CD4-positive, CD25-positive, alpha-beta regulatory T cell (primary cell): ENCODE measurements around the gene MON2. TPM values are rescaled to one million over a fixed set of nuclear protein-coding genes. Genes with fewer than 3 reads are reported as not detected.
A peak's percentile ranks its signal among the peaks of the same experiment; 100 is the strongest.
"Not testable (repeated sequence)": the region's sequence is repeated elsewhere in the genome, so short reads cannot be mapped to it uniquely, and the experiment has no call there.

ENCODE experiments used
- ATAC-seq, 2 donors: fragments of 150-1000 bp; cut with Tn5 transposase; one replicate each; pipeline ENCODE4 v1.10.0; 2021; ENCODE audit warnings: low read depth in 2 of 2, moderate number of reproducible peaks in 2 of 2, moderate library complexity in 1 of 2
- DNase-seq, 3 donors: peaks; one replicate each; pipeline versions ENCODE4 v3.0.0 to v3.0.0-alpha.2; 2012 to 2022; ENCODE audit warnings: mixed read lengths in 1 of 3
- H3K27ac ChIP-seq: one replicate; pipeline ENCODE4 v1.7.0; 2013; ENCODE audit warnings: mild to moderate bottlenecking, low read length; ENCODE audit not compliant: insufficient read depth, poor library complexity, severe bottlenecking
- H3K27me3 ChIP-seq: one replicate; pipeline ENCODE4 v1.7.0; 2013; ENCODE audit warnings: low read length; ENCODE audit not compliant: control insufficient read depth, insufficient read depth
- H3K36me3 ChIP-seq: one replicate; pipeline ENCODE4 v1.7.0; 2013; ENCODE audit warnings: mild to moderate bottlenecking, low read length, moderate library complexity; ENCODE audit not compliant: control insufficient read depth, insufficient read depth
- H3K4me1 ChIP-seq: 2 replicates; pipeline ENCODE4 v1.7.0; 2013; ENCODE audit warnings: mild to moderate bottlenecking, low read length; ENCODE audit not compliant: insufficient read depth, control insufficient read depth, poor library complexity, severe bottlenecking
- H3K4me3 ChIP-seq: one replicate; pipeline ENCODE4 v1.7.0; 2013; ENCODE audit warnings: low read depth, mild to moderate bottlenecking, low read length, moderate library complexity
- H3K9me3 ChIP-seq, 2 experiments: 1 replicate in 1 of 2; 2 replicates in 1 of 2; pipeline ENCODE4 v1.7.0; 2013; ENCODE audit warnings: low read length in 2 of 2, mild to moderate bottlenecking in 1 of 2, moderate library complexity in 1 of 2; ENCODE audit not compliant: control insufficient read depth in 2 of 2
- H3K27ac Mint-ChIP-seq, 3 donors: one replicate each; pipeline ENCODE4 v1.8.0; 2020 to 2022; ENCODE audit warnings: mild to moderate bottlenecking in 3 of 3, mixed read lengths in 3 of 3, moderate library complexity in 2 of 3
- H3K27me3 Mint-ChIP-seq: one replicate; pipeline ENCODE4 v1.8.0; 2022; ENCODE audit warnings: mild to moderate bottlenecking, mixed read lengths
- H3K36me3 Mint-ChIP-seq: one replicate; pipeline ENCODE4 v1.8.0; 2020; ENCODE audit warnings: mixed read lengths
- H3K4me1 Mint-ChIP-seq, 4 donors: one replicate each; pipeline ENCODE4 v1.8.0; 2020 to 2022; ENCODE audit warnings: mixed read lengths in 4 of 4, mild to moderate bottlenecking in 1 of 4
- H3K4me3 Mint-ChIP-seq, 4 donors: one replicate each; pipeline ENCODE4 v1.8.0; 2020 to 2022; ENCODE audit warnings: mild to moderate bottlenecking in 4 of 4, mixed read lengths in 4 of 4, moderate library complexity in 3 of 4
- H3K9me3 Mint-ChIP-seq, 7 donors: one replicate each; pipeline ENCODE4 v1.8.0; 2020 to 2022; ENCODE audit warnings: mixed read lengths in 7 of 7, mild to moderate bottlenecking in 3 of 7, moderate library complexity in 2 of 7
- polyA plus RNA-seq, 4 donors: library from polyadenylated mRNA; unstranded; fragments of 300-500 nt; fragmentation: Illumina TruSeq; gene quantifications; one replicate each; pipeline ENCODE4 v1.2.3, GENCODE V29; 2021
- total RNA-seq: library from RNA; stranded (reverse); gene quantifications from one replicate; pipeline ENCODE4 v1.2.3, GENCODE V29; 2022

Gene MON2
- total and polyA plus RNA-seq, 5 donors from 2014 or later = 14.4 to 70.1 (median 16.2) TPM

DNA sequence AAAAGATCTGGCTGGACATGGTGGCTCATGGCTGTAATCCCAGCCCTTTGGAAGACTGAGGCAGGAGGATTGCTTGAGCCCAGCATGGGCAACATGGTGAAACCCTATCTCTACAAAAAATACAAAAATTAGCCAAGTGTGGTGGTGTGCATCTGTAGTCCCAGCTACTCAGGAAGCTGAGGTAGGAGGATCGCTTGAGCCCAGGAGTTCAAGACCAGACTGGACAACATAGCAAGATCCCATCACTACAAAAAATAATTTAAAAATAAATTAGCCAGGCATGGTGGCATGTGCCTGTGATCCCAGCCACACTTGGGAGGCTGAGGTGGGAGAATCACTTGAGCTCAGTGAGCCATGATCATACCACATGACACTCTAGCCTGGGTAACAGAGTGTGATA is 92.7 kb downstream of the MON2 start:
- not testable (repeated sequence) for H3K4me3 Mint-ChIP-seq, ATAC-seq, H3K4me3 ChIP-seq, H3K27ac ChIP-seq, H3K4me1 Mint-ChIP-seq, H3K9me3 Mint-ChIP-seq, H3K9me3 ChIP-seq, H3K27me3 ChIP-seq, DNase-seq, H3K27me3 Mint-ChIP-seq, H3K4me1 ChIP-seq
- H3K36me3 Mint-ChIP-seq = peaks cover 28% of the 10 kb centered on the region
- peaks cover 42% of the 10 kb centered on the region for H3K36me3 ChIP-seq
- H3K27ac Mint-ChIP-seq = peak overlapping the region in 1 of 3 donors; percentile 32

DNA sequence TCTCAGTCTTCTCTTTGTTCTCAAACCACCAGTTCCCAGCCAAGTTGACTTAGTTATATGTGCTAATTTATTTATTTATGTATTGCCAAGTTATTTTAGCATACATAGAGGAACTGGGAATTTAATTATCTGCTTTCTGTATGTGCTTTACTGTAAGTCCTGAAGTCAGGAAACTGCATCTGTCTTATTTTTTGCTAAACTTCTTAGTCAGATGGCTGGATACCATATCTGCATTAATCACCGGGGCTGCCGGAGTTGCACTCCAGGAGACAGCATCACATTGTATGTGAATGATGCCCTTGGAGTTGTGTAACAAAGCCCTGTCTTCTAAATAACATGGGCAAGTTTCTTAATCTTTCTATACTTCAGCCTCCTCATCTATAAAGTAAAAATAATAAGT is 96.2 kb downstream of the MON2 start:
- Mint-ChIP-seq H3K4me3 (no peak overlapping the region), H3K27me3 (no peaks in the 10 kb centered on the region), H3K36me3 (peaks cover 33% of the 10 kb centered on the region), H3K27ac (no peak overlapping the region), H3K4me1 (peaks cover 0 to 8% (median 1%) of the 10 kb centered on the region in 4 donors), H3K9me3 (no peaks in the 10 kb centered on the region)
- Histone ChIP-seq H3K27me3 (no peaks in the 10 kb centered on the region), H3K4me1 (no peaks in the 10 kb centered on the region), H3K9me3 (no peaks in the 10 kb centered on the region), H3K27ac (no peak overlapping the region), H3K36me3 (peaks cover 40% of the 10 kb centered on the region), H3K4me3 (no peak overlapping the region)
- ATAC-seq = no peak
- no peak for DNase-seq

DNA sequence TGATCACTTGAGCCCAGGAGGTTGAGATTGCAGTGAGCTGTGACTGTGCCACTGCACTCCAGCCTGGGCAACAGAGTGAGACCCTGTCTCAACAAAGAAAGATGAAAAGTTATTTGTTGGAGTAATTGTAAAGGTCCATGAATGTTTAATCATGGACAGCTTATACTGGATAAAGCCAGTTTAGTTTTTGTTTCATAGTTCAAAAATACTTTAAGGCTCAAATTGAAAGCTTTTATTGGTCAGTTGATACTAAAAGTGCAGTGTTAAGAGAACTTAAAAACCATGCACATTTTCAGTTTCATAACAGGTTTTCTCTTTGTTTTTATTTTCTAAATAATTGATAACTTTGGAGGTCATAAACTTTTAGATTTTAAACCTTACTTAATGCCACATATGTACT is 108.4 kb downstream of the MON2 start:
- no peaks in the 10 kb centered on the region for H3K27me3 ChIP-seq
- no peaks in the 10 kb centered on the region for H3K9me3 ChIP-seq
- Mint-ChIP-seq H3K9me3 (no peaks in the 10 kb centered on the region), H3K4me1 (peaks cover 0 to 4% (median 0%) of the 10 kb centered on the region in 4 donors), H3K27ac (no peak overlapping the region), H3K4me3 (no peak overlapping the region), H3K27me3 (no peaks in the 10 kb centered on the region), H3K36me3 (peaks cover 20% of the 10 kb centered on the region)
- H3K27ac ChIP-seq = no peak overlapping the region
- no peak overlapping the region for H3K4me3 ChIP-seq
- H3K36me3 ChIP-seq = peaks cover 28% of the 10 kb centered on the region
- H3K4me1 ChIP-seq = no peaks in the 10 kb centered on the region
- ATAC-seq (no peak), DNase-seq (no peak)

DNA sequence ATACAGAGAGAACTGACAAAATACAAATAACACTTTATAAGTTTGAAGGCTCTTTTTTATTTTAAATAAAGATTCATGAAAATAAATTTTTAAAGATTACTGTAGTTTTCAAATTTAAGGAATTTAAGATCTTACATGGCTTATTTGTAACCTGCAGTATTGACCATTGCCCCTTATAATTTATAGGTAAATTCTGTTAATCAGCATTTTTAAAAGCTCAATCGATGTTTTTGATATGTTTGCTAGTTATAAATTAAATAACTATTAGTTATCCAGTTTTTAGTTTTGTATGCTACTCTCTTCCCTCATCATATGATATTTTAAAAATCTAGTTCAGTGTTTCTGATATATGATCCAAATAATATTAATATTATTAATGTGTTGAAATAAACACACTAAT is 109.9 kb downstream of the MON2 start:
- Mint-ChIP-seq H3K27ac (no peak overlapping the region), H3K36me3 (peaks cover 22% of the 10 kb centered on the region), H3K27me3 (no peaks in the 10 kb centered on the region), H3K9me3 (no peaks in the 10 kb centered on the region), H3K4me3 (no peak overlapping the region), H3K4me1 (peaks cover 0 to 5% (median 0%) of the 10 kb centered on the region in 4 donors)
- Histone ChIP-seq H3K9me3 (no peaks in the 10 kb centered on the region), H3K27ac (no peak overlapping the region), H3K36me3 (peaks cover 27% of the 10 kb centered on the region), H3K4me1 (no peaks in the 10 kb centered on the region), H3K27me3 (no peaks in the 10 kb centered on the region), H3K4me3 (no peak overlapping the region)
- ATAC-seq (no peak), DNase-seq (no peak)

DNA sequence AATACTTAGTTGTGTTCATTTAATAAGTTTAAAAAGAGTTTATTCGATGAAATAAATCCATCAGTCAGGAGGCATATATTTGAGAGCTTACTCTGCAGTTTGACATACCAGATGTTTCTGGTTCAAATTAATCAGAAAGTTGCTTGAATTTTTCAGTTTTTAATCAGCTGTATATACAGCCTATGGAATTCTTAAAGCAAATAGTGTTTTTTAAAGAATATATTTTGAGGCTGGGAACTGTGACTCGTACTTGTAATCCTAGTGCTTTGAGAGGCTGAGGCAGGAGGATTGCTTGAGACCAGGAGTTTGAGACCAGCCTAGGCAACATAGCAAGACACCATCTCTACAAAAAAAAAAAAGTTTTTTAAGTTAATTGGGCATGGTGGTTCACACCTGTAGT is 112.1 kb downstream of the MON2 start:
- no peak overlapping the region for H3K27ac Mint-ChIP-seq
- Histone ChIP-seq H3K4me3 (no peak overlapping the region), H3K27ac (no peak overlapping the region), H3K4me1 (no peaks in the 10 kb centered on the region), H3K36me3 (peaks cover 22% of the 10 kb centered on the region), H3K9me3 (no peaks in the 10 kb centered on the region), H3K27me3 (no peaks in the 10 kb centered on the region)
- ATAC-seq (no peak), DNase-seq (no peak)
- no peaks in the 10 kb centered on the region for H3K9me3 Mint-ChIP-seq
- H3K4me1 Mint-ChIP-seq = peaks cover 0 to 10% (median 0%) of the 10 kb centered on the region in 4 donors
- H3K36me3 Mint-ChIP-seq = peaks cover 23% of the 10 kb centered on the region
- no peaks in the 10 kb centered on the region for H3K27me3 Mint-ChIP-seq
- no peak overlapping the region for H3K4me3 Mint-ChIP-seq

DNA sequence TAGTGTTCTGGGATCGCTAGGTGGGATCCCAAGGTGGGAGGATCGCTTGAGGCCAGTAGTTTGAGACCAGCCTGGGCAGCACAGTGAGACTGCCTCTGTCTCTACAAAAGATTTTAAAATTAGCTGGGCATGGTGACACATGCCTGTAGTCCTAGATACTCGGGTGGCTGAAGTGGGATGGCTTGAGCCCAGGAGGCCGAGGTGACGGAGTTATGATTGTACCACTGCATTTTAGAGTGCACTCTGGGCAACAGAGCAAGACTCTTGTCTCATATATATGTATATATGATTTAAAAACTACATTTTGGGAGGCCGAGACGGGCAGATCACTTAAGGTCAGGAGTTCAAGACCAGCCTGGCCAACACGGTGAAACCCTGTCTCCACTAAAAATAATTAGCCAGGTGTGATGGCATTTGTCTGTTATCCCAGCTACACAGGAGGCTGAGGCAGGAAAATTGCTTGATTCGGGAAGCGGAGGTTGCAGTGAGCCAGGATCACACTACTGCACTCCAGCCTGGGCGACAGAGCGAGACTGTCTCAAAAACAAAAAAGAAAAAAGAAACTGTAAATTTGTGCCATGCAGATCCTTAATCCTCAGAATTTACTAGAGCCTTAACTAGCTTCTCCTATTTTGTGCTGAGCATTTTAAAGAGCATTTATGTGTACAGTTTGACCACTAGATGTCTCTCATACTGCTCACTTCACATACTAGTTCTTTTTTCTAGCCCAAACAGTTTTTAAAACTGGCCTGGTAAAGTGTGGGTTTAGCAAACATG is 114.8 kb downstream of the MON2 start:
- Mint-ChIP-seq H3K27ac (no peak overlapping the region), H3K27me3 (no peaks in the 10 kb centered on the region), H3K36me3 (peaks cover 26% of the 10 kb centered on the region), H3K4me1 (peaks cover 0 to 6% (median 1%) of the 10 kb centered on the region in 4 donors), H3K4me3 (no peak overlapping the region), H3K9me3 (no peaks in the 10 kb centered on the region)
- Histone ChIP-seq H3K9me3 (no peaks in the 10 kb centered on the region), H3K36me3 (peaks cover 12% of the 10 kb centered on the region), H3K27me3 (no peaks in the 10 kb centered on the region), H3K4me1 (no peaks in the 10 kb centered on the region), H3K4me3 (no peak overlapping the region), H3K27ac (no peak overlapping the region)
- no peak for ATAC-seq
- peak in 2 of 3 donors; percentile 48 to 70 for DNase-seq

DNA sequence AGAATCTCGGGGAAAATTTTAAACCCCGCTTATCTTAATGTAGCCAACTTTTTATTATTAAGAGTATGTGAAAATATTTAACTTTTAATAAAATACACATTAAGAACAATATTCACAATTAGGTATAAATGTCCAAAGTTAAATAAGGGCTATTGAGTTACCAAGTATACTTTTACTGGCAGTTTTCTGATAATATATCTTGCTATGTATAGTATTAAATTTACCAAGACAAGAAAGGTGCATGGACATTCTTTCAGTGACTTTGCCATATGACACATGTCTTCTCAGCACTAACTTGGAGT is 115.4 kb downstream of the MON2 start:
- Histone ChIP-seq H3K4me1 (no peaks in the 10 kb centered on the region), H3K9me3 (no peaks in the 10 kb centered on the region), H3K27me3 (no peaks in the 10 kb centered on the region), H3K4me3 (no peak overlapping the region), H3K27ac (no peak overlapping the region), H3K36me3 (peaks cover 12% of the 10 kb centered on the region)
- Mint-ChIP-seq H3K27me3 (no peaks in the 10 kb centered on the region), H3K4me3 (no peak overlapping the region), H3K9me3 (no peaks in the 10 kb centered on the region), H3K27ac (no peak overlapping the region), H3K4me1 (peaks cover 0 to 6% (median 1%) of the 10 kb centered on the region in 4 donors), H3K36me3 (peaks cover 29% of the 10 kb centered on the region)
- no peak for DNase-seq
- ATAC-seq = no peak

DNA sequence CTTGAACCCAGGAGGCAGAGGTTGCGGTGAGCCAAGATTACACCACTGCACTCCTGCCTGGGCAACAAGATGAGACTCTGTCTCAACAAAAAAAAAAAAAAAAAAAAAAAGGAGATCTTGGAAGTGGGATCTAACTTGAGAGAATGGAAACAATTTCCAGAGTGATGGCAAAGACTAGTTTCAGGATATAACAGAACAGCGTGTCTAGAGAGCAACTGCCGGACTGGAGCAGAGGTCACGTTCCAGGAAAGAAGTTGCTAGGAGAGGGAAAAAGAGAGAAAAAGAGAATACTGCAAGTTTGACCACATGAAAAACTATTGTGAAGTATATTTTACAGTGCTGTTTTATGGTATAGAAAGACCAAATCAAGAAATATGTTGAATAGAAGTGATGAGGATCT is 118.0 kb downstream of the MON2 start:
- Mint-ChIP-seq H3K9me3 (no peaks in the 10 kb centered on the region), H3K27ac (peak overlapping the region in 1 of 3 donors; percentile 71), H3K4me3 (no peak overlapping the region), H3K27me3 (no peaks in the 10 kb centered on the region), H3K36me3 (peaks cover 40% of the 10 kb centered on the region), H3K4me1 (peaks cover 0 to 11% (median 1%) of the 10 kb centered on the region in 4 donors)
- no peaks in the 10 kb centered on the region for H3K4me1 ChIP-seq
- H3K9me3 ChIP-seq = no peaks in the 10 kb centered on the region
- H3K27ac ChIP-seq = no peak overlapping the region
- no peak for DNase-seq
- ATAC-seq = no peak
- no peak overlapping the region for H3K4me3 ChIP-seq
- no peaks in the 10 kb centered on the region for H3K27me3 ChIP-seq
- H3K36me3 ChIP-seq = peaks cover 17% of the 10 kb centered on the region
